Ovary (tissue), 3 donors: ENCODE measurements around the gene SASH3.

Experiments
- EP300 ChIP-seq: sonication (generic); formaldehyde crosslinking; IDR thresholded peaks from one replicate; pipeline ENCODE4 v1.6.1; 2017; ENCODE audit warnings: antibody characterized with exemption
- POLR2A ChIP-seq: fragments of 450-650 bp; IDR thresholded peaks from one replicate; pipeline ENCODE4 v1.6.1; 2017; ENCODE audit warnings: antibody characterized with exemption, mild to moderate bottlenecking, moderate library complexity
- TF ChIP-seq, protein P1 (sequence below), 3 donors: fragments of 450-650 bp in 2 of 3; fragments of 200-600 bp in 1 of 3; IDR thresholded peaks; one replicate each; pipeline versions ENCODE4 v1.5.1 to v1.8.0; 2016 to 2022; ENCODE audit warnings: antibody characterized with exemption in 3 of 3, mild to moderate bottlenecking in 1 of 3
- donor health status: DM: no; HTN: no; CAD: no.

GRCh38 chrX:129798456-129798855, 18.7 kb downstream of the SASH3 start:
- TF ChIP-seq, protein P1, sequence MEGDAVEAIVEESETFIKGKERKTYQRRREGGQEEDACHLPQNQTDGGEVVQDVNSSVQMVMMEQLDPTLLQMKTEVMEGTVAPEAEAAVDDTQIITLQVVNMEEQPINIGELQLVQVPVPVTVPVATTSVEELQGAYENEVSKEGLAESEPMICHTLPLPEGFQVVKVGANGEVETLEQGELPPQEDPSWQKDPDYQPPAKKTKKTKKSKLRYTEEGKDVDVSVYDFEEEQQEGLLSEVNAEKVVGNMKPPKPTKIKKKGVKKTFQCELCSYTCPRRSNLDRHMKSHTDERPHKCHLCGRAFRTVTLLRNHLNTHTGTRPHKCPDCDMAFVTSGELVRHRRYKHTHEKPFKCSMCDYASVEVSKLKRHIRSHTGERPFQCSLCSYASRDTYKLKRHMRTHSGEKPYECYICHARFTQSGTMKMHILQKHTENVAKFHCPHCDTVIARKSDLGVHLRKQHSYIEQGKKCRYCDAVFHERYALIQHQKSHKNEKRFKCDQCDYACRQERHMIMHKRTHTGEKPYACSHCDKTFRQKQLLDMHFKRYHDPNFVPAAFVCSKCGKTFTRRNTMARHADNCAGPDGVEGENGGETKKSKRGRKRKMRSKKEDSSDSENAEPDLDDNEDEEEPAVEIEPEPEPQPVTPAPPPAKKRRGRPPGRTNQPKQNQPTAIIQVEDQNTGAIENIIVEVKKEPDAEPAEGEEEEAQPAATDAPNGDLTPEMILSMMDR (IDR thresholded peaks at IDR 0.05), result no peak
- no peak for TF ChIP-seq POLR2A
- no peak for TF ChIP-seq EP300
